Stimulated activated CD4-positive, alpha-beta T cell treated with anti-CD3 and anti-CD28 coated beads, Interleukin-4, amount 100 ng/mL, for 24 hours (primary cell): ENCODE results near the gene KCNQ4.

Experiments used
- DNase-seq: peaks from one replicate; pipeline ENCODE4 v3.0.0-alpha.2; 2020

KCNQ4 gene

DNA sequence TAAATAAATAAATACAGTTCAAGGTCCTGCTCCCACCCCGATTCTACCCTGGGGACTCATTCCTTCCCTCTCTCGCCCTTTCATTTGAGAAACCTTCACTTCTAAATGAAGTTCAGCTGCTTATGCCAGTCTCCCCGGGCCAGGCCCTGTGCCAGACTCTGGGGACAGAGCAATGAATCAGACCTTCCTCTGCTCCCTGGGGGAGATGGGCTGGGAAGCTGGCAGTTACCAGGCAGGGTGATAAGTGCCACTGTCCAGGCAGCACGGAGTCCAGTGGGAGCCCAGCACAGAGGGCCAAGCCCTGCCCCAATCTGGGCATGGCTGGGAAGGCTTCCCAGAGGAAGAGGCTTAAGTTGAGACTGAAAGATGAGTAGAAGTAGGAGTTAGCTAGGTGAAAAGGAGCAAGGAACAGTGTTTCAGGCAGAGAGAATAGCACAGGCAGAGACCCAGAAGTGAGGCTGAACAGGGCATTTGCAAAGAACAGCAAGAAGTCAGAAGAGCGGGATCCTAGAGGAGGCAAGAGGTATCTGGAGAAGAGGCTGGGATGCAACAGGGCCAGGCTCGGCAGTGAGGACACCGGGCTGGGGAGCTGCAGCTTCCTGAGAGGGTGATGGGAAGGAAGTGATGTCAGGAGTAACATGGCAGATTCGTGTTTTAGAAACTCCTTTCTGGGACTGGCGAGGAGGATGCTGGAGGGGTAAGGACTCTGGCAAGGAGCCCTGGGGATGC, 13.5 kb downstream of the KCNQ4 start:
- DNase-seq, result no peak

DNA sequence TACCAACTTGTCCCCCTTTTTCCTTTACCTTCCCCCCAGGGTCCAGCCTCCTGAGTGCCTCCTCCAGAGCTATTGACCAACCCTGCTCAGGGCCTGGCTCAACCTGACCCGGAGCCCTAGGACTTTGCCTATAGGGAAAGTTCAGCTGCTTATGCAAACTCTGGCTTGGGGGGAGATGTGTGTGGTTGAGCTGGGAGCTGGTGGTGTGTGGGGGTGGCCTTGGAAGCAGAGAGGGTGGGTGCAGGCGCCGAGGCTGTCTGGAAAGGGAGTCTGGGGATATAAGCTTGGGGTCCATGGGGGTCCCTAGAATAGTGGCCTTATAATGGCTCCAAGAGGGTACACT, 14.1 kb downstream of the KCNQ4 start:
- no peak for DNase-seq

- DNase-seq, result no peak
Measured at GRCh38 chr1:40798366-40799281, 15.0 kb downstream of the KCNQ4 start.

DNA sequence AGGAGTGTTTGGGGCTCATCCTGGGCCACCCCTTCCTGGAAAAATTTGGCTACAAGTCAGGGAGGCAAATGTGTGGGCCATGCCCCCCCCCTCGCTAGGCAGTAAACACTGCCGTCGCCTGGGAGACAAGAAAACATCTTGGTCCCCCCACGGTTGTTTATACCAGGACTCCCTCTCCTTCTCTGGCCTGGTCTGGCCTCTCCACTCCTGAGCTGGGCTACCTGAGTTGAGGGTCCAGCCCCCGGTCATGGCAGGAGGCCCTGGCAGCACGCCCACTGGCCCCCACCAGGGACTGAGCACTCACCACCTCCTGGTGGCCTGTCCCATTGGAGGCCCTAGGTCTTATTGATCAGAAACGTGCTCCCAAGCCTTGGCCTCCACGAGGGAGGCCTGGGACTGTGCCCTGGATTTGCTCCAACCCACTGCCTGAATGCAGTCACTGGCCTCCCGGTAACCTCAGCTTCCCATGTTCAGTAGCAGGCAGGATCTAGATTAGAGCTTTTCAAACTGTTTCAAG, 15.8 kb downstream of the KCNQ4 start:
- DNase-seq, result no peak

GRCh38 chr1:40801742-40802077, 18.1 kb downstream of the KCNQ4 start:
- no peak for DNase-seq

GRCh38 chr1:40802078-40802741, 18.6 kb downstream of the KCNQ4 start:
- DNase-seq, result peak; percentile 82

DNA sequence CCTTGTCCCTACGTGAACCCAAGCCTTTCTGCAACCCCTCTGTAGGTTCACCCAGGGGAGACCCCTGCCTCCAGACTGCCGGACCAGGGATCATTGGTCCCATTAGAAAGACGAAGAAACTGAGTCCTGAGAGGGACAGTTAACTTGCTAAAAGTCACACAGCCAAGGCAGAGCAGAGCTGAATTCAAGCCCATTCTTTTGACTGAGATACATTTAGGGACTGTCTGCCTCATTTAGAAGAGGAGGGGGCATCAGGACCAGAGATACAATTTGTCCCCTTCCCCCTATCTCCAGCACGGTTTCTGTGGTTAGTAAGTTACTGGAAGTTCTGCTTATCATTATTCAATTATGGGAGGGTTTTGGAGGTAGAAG, 19.1 kb downstream of the KCNQ4 start:
- DNase-seq, result no peak

- no peak for DNase-seq
Measured at GRCh38 chr1:40803447-40803846, 19.9 kb downstream of the KCNQ4 start.

DNA sequence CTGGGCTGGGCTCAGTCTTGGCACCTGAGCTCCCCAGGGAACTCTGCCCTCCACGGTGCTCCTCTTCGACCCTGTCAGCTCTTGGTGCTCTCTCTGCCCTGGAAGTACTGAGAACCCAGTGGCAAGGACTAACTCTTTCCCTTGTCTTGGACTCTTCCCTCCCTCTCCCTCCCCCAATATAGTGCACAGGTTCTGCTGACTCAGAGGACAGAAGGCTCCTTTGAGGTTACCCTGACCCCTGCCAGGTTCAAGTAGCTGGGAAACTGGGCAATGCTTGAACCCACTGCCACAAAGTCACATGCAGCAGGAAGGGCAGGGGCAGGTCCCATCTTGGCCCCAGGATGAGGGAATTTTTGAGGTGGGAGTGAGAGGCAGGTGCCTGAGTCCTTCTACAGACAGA, 20.3 kb downstream of the KCNQ4 start:
- no peak for DNase-seq

DNA sequence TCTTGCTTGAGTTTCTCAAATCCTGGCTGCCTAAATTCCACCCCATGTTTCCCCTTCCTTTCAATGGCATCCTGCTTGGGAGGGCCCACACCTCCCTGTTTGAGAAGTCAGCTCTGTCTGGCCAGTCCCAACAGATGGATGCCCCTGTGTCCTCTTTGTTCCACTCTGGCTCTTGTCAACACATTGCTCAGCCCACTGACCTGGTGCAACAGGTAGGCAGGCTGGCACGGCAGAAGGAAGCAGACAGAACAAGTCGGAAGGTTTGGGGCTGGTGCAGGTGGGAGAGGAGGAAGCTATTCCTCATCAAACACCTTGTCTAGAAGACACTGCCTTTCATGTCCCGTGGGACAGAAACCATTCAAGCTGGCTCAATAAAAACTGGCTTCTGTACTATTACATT, 22.7 kb downstream of the KCNQ4 start:
- DNase-seq, result no peak

GRCh38 chr1:40806731-40807695, 23.4 kb downstream of the KCNQ4 start:
- no peak for DNase-seq

- DNase-seq, result no peak
Measured at GRCh38 chr1:40808002-40808401, 24.4 kb downstream of the KCNQ4 start.

DNA sequence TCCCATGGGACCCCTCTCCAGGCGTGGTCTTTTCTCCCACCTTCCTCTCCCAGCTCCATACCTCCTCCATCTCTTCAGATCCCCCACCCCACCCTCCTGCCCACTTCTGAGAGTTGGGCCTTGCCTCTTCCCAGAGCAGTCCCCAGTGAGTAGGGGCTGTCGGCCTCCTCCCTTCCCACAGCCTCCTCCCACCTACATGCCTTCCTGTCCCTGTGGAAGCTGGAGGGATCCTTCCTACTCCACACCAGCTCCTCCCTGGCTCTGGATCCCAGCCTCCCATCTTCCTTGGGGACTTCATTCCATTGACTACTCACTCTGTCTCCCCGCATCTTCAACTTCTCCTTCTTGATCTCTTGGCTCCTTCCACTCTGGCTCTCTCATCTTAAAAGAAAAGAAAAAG, 24.9 kb downstream of the KCNQ4 start:
- DNase-seq, result no peak

DNA sequence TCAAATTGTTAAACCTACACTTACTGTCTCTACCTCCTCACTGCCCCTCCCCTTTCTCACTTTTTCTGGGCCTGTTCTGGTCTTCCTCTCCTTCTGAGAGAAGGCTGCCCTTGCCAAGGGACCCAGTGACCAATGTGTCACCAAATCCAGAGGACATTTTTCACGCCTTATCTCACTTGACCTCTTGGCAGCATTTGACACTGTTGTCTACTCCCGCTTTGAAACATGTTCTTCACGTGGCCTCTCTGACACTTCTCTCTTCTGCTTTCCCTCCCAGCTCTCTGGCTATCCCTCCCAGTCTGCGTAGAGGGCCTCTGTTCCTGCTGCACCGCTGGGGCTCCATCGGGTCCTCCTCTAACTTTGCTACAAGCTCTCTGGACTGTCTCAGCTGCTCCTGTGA, 25.3 kb downstream of the KCNQ4 start:
- DNase-seq, result no peak

DNA sequence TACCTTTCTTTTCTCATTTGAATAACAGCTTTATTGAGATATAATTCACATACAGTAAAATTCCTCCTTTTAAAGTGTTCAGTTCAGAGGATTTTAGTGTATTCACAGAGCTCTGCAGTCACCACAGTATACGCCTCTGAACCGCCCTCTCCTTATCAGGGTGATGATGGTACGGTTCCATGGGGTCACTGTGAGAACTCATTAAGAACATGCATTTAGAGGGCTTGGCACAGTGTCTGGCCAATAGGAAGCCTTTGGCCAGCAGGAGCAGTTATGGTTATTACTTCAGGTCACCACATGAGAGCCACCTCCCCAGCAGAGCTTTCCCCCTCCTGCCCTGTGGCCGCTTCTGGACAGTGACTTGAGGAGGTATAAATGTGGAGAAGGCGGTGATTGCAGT, 27.3 kb downstream of the KCNQ4 start:
- no peak for DNase-seq

DNA sequence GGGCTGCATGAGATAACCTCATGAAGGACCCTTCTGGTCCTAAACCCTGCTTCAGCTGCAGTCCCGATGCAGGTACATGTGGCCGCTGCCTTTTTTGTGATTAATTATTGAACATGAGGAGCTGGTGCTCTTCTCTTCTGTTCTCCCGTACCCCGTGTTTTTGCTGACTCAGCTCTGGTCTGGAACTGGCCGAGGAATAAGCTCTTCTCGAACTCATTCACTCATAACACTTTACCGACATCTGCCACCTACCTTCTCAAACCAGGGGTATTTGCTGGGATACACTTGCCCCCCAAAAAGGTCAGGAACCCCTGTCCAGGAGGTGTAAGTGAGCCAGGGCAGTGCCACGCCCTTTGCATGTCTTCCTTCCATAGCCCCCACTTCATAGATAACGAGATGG, 31.8 kb downstream of the KCNQ4 start:
- no peak for DNase-seq

DNA sequence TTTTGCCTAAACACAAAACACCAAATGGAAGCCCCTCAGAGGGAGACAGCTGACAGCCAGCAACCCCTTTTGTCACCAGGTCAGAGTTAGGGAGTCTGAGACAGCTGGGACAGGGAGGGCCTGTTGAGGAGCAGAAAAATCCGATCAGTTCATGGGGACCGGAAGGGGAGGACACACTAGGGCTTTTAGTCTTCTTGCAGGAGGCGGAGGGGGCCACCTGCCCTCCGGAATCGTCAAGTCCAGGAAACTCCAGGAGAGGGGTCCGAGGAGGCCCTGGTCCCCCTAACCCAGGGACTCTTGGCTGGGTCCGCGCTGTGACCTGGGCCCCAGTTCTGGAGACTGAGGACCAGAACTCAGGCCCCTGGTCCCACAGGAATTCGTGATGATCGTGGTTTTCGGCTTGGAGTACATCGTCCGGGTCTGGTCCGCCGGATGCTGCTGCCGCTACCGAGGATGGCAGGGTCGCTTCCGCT, 34.2 kb downstream of the KCNQ4 start:
- no peak for DNase-seq

DNA sequence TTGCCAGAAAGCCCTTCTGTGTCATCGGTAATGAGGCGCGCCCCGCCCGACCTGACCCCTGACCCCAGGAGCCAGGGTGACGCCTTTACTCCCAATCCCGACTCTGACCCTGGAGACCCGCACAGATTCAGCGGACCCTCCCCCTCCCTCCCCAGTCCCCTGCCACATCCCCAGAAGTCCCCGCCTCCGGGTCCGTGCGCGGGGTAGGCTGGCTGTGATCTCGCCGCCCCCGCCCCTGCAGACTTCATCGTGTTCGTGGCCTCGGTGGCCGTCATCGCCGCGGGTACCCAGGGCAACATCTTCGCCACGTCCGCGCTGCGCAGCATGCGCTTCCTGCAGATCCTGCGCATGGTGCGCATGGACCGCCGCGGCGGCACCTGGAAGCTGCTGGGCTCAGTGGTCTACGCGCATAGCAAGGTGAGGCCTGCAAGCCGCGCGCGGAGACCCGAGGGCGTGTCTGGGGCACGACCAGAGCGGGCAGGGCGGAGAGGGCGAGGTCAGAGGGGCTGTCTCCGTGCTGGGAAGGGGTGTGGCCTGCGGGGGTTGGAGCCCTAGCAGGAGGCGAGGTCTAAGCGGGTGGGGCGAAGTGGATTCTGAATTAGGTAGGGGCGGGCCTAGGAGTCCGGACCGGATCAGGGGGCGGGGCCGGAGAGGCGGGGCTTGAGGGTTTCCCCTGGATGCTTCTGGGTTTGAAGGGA, 34.8 kb downstream of the KCNQ4 start:
- DNase-seq, result peak; percentile 86

GRCh38 chr1:40819101-40819500, 35.5 kb downstream of the KCNQ4 start:
- no peak for DNase-seq

- no peak for DNase-seq
Measured at GRCh38 chr1:40820251-40820797, 36.7 kb downstream of the KCNQ4 start.

DNA sequence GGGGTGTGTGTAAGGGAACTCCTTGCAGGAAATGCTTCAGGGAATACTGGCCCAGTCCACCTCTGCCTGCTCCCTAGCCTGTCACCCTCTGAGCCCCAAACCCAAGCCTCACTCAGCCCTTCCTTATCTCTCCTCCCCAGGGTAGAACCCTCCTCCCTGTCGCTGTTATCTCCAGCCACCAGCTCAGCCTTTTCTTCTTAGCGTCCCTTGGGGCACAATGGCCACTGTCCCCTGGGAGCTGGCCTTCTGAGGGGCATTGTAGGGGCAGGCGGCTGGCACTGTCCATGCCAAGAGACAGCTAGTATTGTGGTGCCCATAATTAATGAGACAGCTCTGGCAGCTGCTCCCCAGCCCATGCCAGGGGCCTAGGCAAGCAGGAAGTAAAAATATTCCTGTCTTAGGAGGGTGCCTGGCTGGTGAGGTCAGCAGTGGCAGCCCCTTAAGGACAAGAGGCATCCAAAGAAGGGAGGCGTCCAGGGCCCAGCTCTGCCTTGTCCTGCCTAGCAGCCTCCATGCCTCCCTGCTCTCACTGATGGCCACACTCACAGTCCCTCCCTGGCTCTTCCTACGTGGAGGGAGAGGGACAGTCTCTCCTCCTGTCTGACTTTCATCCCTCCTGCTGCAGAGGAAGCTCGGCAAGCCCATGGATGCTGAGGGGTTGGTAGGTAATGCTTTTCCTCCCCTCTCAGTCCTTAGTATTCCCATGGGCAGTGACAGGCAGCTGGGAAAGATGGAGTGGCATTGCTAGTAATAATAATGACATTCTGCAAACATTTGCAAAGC, 37.5 kb downstream of the KCNQ4 start:
- no peak for DNase-seq
